ENCODE results near the gene NUDT19.

The NUDT19 gene

DNA sequence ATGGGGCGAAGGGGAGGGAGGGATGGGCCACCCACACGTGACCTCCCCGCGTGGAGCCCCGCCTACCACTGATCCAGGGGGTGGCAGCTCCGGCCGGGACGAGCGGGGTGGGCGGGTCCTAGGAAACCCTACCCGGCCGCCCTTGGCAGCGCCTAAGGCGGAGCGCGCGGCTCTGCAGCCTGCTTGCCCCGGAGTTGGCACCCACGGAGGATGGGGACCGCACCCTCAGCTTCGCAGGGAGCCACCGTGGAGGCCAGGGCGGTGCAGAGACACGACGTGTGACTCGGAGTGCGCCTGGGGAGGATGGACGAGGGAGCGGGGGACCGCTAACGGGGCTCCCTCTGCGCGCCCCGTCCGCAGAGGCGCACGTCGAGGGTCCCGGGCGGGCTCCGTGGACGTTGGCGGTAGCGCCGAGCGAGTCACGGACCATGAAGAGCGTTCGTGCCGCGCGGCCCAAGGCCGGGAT, 15.9 kb upstream of the NUDT19 start, which contains the start of gene RGS9BP:
TSS of gene RGS9BP (plus strand) at position 129 of the 466 bp plus-strand sequence. CDS start 416 bp downstream, outside the sequence.
- no peaks in the 10 kb centered on the region; the same call in 1 of the 2 replicates for H3K27me3 ChIP-seq (replicated peaks; ENCODE audit: control insufficient read depth, insufficient read depth, low read length)

DNA sequence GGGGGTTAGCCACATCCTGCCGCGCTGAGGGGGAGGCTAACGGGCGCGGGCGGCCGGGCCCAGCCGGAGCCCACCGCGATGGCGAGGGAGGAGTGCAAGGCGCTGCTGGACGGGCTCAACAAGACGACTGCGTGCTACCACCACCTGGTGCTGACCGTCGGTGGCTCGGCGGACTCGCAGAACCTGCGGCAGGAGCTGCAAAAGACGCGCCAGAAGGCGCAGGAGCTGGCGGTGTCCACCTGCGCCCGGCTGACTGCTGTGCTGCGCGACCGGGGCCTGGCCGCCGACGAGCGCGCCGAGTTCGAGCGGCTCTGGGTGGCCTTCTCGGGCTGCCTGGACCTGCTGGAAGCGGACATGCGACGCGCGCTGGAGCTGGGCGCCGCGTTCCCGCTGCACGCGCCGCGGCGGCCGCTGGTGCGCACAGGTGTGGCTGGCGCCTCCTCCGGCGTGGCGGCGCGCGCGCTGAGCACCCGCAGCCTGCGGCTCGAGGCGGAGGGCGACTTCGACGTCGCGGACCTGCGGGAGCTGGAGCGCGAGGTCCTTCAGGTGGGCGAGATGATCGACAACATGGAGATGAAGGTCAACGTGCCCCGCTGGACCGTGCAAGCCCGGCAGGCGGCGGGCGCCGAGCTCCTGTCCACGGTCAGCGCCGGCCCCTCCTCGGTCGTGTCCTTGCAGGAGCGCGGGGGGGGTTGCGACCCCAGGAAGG, 15.3 kb upstream of the NUDT19 start:
- peak; percentile 57 for DNase-seq (ENCODE audit: extremely low read depth, insufficient read length)
- TF ChIP-seq CTCF (IDR thresholded peaks at IDR 0.05; ENCODE audit: insufficient read depth, low read length, poor library complexity, severe bottlenecking), result no peak
- Histone ChIP-seq H3K27me3 (replicated peaks; ENCODE audit: control insufficient read depth, insufficient read depth, low read length) (no peaks in the 10 kb centered on the region; the same call in 1 of the 2 replicates), H3K4me3 (replicated peaks; ENCODE audit: low read depth, low read length) (peak overlapping the region; percentile 95), H3K36me3 (ENCODE audit: control insufficient read depth, insufficient read depth, low read length) (peaks cover 2% of the 10 kb centered on the region; the same call in 1 of the 2 replicates)

More for the DNA sequence above, 15.9 kb upstream of the NUDT19 start, which contains the start of gene RGS9BP:
- peak; percentile 61 for DNase-seq (ENCODE audit: extremely low read depth, insufficient read length)
- Histone ChIP-seq H3K4me3 (replicated peaks; ENCODE audit: low read depth, low read length) (peak within 1 kb of the TSS; percentile 95), H3K36me3 (ENCODE audit: control insufficient read depth, insufficient read depth, low read length) (peaks cover 2% of the 10 kb centered on the region; the same call in 1 of the 2 replicates)
- no peak for TF ChIP-seq CTCF (IDR thresholded peaks at IDR 0.05; ENCODE audit: insufficient read depth, low read length, poor library complexity, severe bottlenecking)

GRCh38 chr19:32676895-32677359, 14.7 kb upstream of the NUDT19 start:
- TF ChIP-seq CTCF (IDR thresholded peaks at IDR 0.05; ENCODE audit: insufficient read depth, low read length, poor library complexity, severe bottlenecking), result no peak
- Histone ChIP-seq H3K36me3 (ENCODE audit: control insufficient read depth, insufficient read depth, low read length) (peaks cover 2% of the 10 kb centered on the region; the same call in 1 of the 2 replicates), H3K27me3 (replicated peaks; ENCODE audit: control insufficient read depth, insufficient read depth, low read length) (no peaks in the 10 kb centered on the region; the same call in 1 of the 2 replicates), H3K4me3 (replicated peaks; ENCODE audit: low read depth, low read length) (no peak overlapping the region)
- DNase-seq (ENCODE audit: extremely low read depth, insufficient read length), result no peak

DNA sequence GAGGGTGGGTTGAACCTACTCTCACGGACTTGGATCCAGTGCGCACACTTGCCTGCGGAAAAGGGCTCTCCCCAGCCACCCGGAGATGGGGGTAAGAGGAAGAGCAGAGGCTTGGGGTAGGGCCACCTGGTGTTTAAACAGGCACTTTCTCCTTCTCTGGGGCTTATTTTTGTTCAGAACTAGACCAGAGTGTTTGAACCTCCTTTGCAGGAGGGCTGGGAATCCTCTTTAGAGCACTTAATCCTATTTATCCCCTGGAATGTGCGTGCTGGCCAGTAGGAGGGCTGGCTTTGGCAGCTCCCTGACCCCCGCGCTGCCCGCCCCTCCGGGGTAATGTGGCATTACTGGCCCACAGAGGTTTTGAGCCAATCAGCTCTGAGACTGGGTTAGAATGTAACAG, 14.0 kb upstream of the NUDT19 start:
- no peak overlapping the region for H3K4me3 ChIP-seq (replicated peaks; ENCODE audit: low read depth, low read length)
- DNase-seq (ENCODE audit: extremely low read depth, insufficient read length), result no peak
- H3K36me3 ChIP-seq (ENCODE audit: control insufficient read depth, insufficient read depth, low read length), result no peaks in the 10 kb centered on the region
- no peaks in the 10 kb centered on the region; the same call in 1 of the 2 replicates for H3K27me3 ChIP-seq (replicated peaks; ENCODE audit: control insufficient read depth, insufficient read depth, low read length)
- no peak for TF ChIP-seq CTCF (IDR thresholded peaks at IDR 0.05; ENCODE audit: insufficient read depth, low read length, poor library complexity, severe bottlenecking)

GRCh38 chr19:32680986-32681385, 10.6 kb upstream of the NUDT19 start:
- no peak for TF ChIP-seq CTCF (IDR thresholded peaks at IDR 0.05; ENCODE audit: insufficient read depth, low read length, poor library complexity, severe bottlenecking)
- DNase-seq (ENCODE audit: extremely low read depth, insufficient read length), result no peak
- no peaks in the 10 kb centered on the region for H3K36me3 ChIP-seq (ENCODE audit: control insufficient read depth, insufficient read depth, low read length)
- no peaks in the 10 kb centered on the region; the same call in 1 of the 2 replicates for H3K27me3 ChIP-seq (replicated peaks; ENCODE audit: control insufficient read depth, insufficient read depth, low read length)
- no peak overlapping the region for H3K4me3 ChIP-seq (replicated peaks; ENCODE audit: low read depth, low read length)
